HG02938 (cell line): ENCODE measurements around the gene GMFB.

Experiments
- ATAC-seq: cut with Tn5 transposase; IDR thresholded peaks from one replicate; pipeline ENCODE4 v1.9.1; 2021; ENCODE audit warnings: mild to moderate bottlenecking, moderate library complexity; ENCODE audit not compliant: unreplicated experiment

The GMFB gene

DNA sequence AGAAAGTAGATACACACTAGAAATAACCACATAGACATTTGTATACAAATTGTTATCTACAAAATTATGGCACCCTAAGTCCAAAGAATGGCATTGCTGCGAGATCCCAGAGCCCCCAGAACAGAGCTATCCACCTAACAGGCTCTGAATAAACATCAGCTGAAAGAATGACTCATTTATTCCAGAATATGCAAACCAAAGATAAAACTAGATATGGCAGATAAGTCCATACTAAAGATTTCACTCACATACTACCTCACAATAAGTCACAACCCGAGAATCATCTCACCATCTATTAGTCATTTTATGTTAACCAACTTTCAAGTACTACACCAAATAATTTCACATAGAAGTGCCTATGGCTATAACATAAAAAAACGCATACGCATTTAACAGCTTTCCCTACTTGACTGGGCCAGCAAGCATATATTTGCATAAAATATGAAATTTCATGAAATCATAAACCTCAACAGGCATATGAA is 53.2 kb downstream of the GMFB start:
- ATAC-seq = peak; percentile 72

DNA sequence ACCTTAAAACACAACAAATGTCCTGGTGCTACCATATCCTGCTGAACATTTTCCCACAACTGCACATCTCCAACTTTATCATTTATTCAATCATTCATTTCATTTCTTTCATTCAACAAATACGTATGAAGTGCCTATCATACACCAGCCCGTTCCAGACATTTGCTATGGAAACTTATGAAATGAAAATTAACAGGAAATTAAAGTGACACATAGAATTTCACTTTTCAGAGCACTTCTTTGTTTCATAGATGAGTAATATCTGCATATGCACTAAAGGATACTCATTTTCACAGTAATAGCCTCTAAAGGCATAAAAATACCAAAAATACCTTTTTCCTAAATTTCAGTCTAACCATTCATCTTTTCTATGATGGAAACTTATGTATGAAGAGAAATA is 60.3 kb downstream of the GMFB start:
- no peak for ATAC-seq

DNA sequence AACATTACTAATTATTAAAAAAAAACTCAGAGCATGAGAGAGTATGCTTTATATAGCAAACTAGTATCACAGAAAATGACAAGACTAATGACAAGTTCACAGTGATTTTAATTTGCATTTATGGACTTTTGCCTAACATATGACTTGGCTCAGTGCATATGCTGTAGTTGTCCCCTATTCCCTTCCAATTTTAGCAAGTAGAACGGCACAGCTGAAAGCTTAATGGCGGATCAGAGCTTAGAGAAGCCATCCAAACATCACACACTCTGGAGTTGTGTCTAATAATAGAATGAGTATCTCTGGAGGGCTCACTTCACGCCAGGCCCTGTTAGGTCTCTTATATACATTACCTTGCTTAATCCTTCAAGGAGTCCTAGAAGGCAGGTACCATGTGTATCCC is 60.9 kb downstream of the GMFB start:
- ATAC-seq = no peak

DNA sequence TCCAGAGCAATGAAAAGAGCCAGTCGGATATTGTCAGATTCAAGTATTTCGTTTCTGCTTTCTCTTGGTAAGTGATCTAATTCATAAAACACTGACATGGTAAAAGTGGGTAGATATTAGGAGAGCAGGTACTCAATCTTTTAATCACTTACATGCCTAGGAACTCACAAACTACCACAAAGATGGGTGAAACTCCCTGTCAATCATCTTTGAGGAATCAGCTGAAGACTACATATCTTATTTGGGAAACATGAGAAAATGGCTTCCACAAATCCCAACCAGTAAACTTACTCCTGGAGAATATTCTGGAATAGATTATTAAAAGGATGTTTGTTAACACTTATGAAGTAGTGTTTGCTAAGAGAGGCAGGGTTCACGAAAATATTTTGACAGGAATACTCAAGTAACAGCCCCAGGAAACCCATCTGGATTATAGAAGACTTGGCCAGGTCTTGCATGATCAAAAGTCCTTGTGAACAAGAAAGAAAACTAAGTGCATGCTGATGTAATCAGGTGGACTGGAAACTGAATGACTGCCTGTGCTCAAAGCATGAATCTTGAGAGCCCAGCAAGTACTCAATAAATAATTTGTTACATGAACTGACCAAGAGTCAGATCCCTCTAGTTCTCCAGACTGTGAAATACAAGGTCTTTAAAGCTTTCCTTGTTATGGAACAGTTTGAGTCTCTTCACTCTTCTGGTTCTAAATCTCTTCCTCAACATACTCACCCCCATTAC is 63.1 kb downstream of the GMFB start:
- no peak for ATAC-seq

DNA sequence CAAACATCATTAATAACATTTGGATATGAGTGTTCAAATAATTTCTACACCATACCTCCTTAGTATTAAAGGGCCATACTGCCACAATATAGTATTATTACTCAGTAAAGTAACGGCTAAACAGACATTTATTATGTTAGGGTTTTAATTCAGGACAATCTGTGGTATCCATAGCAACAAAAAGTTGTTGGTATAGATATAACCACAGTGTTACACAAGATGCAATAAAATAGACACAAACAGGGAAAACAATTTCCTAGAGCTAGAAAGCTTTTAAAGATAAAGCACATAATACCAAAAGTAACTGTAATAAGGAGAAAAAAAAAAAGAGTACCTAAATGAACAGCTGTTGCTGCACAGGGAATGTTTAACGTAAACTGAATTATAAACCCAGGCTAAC is 63.7 kb downstream of the GMFB start:
- ATAC-seq = no peak
